MM.1S (cell line): ENCODE results near the gene SLC13A2.

ENCODE experiments used
- DNase-seq: peaks from one replicate; pipeline ENCODE4 v3.0.0-alpha.2; 2015
- H2AFZ ChIP-seq: fragments of 300-600 bp; sonication (generic); 2 replicates; pipeline ENCODE4 v1.6.0; 2016; ENCODE audit warnings: antibody characterized with exemption, low read length
- H3F3A ChIP-seq: fragments of 300-600 bp; sonication (generic); 2 replicates; pipeline ENCODE4 v1.6.1; 2016; ENCODE audit warnings: mild to moderate bottlenecking, antibody characterized with exemption, low read length, moderate library complexity, mixed read lengths; ENCODE audit not compliant: insufficient read depth
- H3K27ac ChIP-seq: fragments of 300-600 bp; sonication (generic); 2 replicates; pipeline ENCODE4 v1.5.1; 2016; ENCODE audit warnings: mild to moderate bottlenecking, low read length
- H3K27me3 ChIP-seq: fragments of 300-600 bp; sonication (generic); replicated peaks from 2 replicates; pipeline ENCODE4 v1.6.0; 2016; ENCODE audit warnings: low read length; ENCODE audit not compliant: insufficient read depth
- H3K36me3 ChIP-seq: fragments of 300-600 bp; sonication (generic); replicated peaks from 2 replicates; pipeline ENCODE4 v1.6.1; 2016; ENCODE audit warnings: mild to moderate bottlenecking, low read length, mixed read lengths; ENCODE audit not compliant: insufficient read depth
- H3K4me1 ChIP-seq: fragments of 300-600 bp; sonication (generic); 2 replicates; pipeline ENCODE4 v1.6.1; 2016; ENCODE audit warnings: low read length, mixed read lengths
- H3K4me2 ChIP-seq: fragments of 300-600 bp; sonication (generic); 2 replicates; pipeline ENCODE4 v1.6.0; 2016; ENCODE audit warnings: low read depth, low read length
- H3K4me3 ChIP-seq: fragments of 300-600 bp; sonication (generic); 2 replicates; pipeline ENCODE4 v1.5.1; 2016; ENCODE audit warnings: low read length, mixed read lengths
- H3K79me2 ChIP-seq: fragments of 300-600 bp; sonication (generic); 2 replicates; pipeline ENCODE4 v1.6.1; 2016; ENCODE audit warnings: mixed run types, low read length, mixed read lengths
- H3K9ac ChIP-seq: fragments of 300-600 bp; sonication (generic); 2 replicates; pipeline ENCODE4 v1.6.1; 2016; ENCODE audit warnings: low read length, mixed read lengths
- H3K9me2 ChIP-seq: fragments of 300-600 bp; sonication (generic); replicated peaks from 2 replicates; pipeline ENCODE4 v1.6.1; 2016; ENCODE audit warnings: mild to moderate bottlenecking, low read length, mixed read lengths; ENCODE audit not compliant: insufficient read depth
- H3K9me3 ChIP-seq: fragments of 300-600 bp; sonication (generic); replicated peaks from 2 replicates; pipeline ENCODE4 v1.6.1; 2016; ENCODE audit warnings: mild to moderate bottlenecking, low read length, mixed read lengths; ENCODE audit not compliant: insufficient read depth
- H4K20me1 ChIP-seq: fragments of 300-600 bp; sonication (generic); 2 replicates; pipeline ENCODE4 v1.6.1; 2016; ENCODE audit warnings: mild to moderate bottlenecking, low read length, moderate library complexity, mixed read lengths; ENCODE audit not compliant: insufficient read depth
- CTCF ChIP-seq: fragments of 300-600 bp; sonication (generic); IDR thresholded peaks from 2 replicates; pipeline ENCODE4 v1.5.1; 2016; ENCODE audit warnings: antibody characterized with exemption, low read length, mixed read lengths
- EZH2 ChIP-seq: fragments of 300-600 bp; sonication (generic); optimal IDR thresholded peaks from 2 replicates; pipeline ENCODE3; 2017; ENCODE audit warnings: low read depth, mild to moderate bottlenecking, antibody characterized with exemption, low read length, mixed read lengths
- EZH2phosphoT487 ChIP-seq: fragments of 300-600 bp; sonication (generic); IDR thresholded peaks from 2 replicates; pipeline ENCODE4 v1.6.1; 2018; ENCODE audit warnings: antibody characterized with exemption, low read length

SLC13A2 gene

GRCh38 chr17:28503420-28503819 is 30.0 kb downstream of the SLC13A2 start:
- H3K9me2 ChIP-seq = no peaks in the 10 kb centered on the region
- peaks cover 90% of the 10 kb centered on the region for H3K27me3 ChIP-seq
- no peaks in the 10 kb centered on the region for H3K36me3 ChIP-seq
- no peaks in the 10 kb centered on the region for H3F3A ChIP-seq
- no peak overlapping the region for H3K4me2 ChIP-seq
- no peak for DNase-seq
- H3K9ac ChIP-seq = no peak overlapping the region
- no peak for TF ChIP-seq EZH2
- TF ChIP-seq CTCF = no peak
- TF ChIP-seq EZH2phosphoT487 = no peak
- no peaks in the 10 kb centered on the region for H3K9me3 ChIP-seq
- H4K20me1 ChIP-seq = no peaks in the 10 kb centered on the region
- no peaks in the 10 kb centered on the region for H3K4me1 ChIP-seq
- H2AFZ ChIP-seq = no peak overlapping the region
- no peaks in the 10 kb centered on the region for H3K79me2 ChIP-seq
- H3K4me3 ChIP-seq = no peak overlapping the region
- H3K27ac ChIP-seq = no peak overlapping the region

- H3K79me2 ChIP-seq = no peaks in the 10 kb centered on the region
- H3K9me3 ChIP-seq = no peaks in the 10 kb centered on the region
- H3K4me1 ChIP-seq = no peaks in the 10 kb centered on the region
- no peak for DNase-seq
- H3K9me2 ChIP-seq = no peaks in the 10 kb centered on the region
- H2AFZ ChIP-seq = no peak within 1 kb of the TSS
- TF ChIP-seq CTCF = no peak
- no peak for TF ChIP-seq EZH2phosphoT487
- no peak for TF ChIP-seq EZH2
- H3F3A ChIP-seq = no peaks in the 10 kb centered on the region
- no peak within 1 kb of the TSS for H3K9ac ChIP-seq
- no peak within 1 kb of the TSS for H3K27ac ChIP-seq
- H3K4me2 ChIP-seq = no peak within 1 kb of the TSS
- peaks cover 94% of the 10 kb centered on the region for H3K27me3 ChIP-seq
- H3K36me3 ChIP-seq = no peaks in the 10 kb centered on the region
- no peak within 1 kb of the TSS for H3K4me3 ChIP-seq
- H4K20me1 ChIP-seq = no peaks in the 10 kb centered on the region
Observed at GRCh38 chr17:28505986-28506665, 32.7 kb downstream of the SLC13A2 start, which contains the start of gene FOXN1. TSS of gene FOXN1 (plus strand) at chr17:28506348. CDS start at chr17:28523970, 17,622 bp downstream.

GRCh38 chr17:28506763-28507487 is 33.5 kb downstream of the SLC13A2 start:
- H3K9me2 ChIP-seq = no peaks in the 10 kb centered on the region
- H3K79me2 ChIP-seq = no peaks in the 10 kb centered on the region
- H3K9me3 ChIP-seq = no peaks in the 10 kb centered on the region
- H3K27me3 ChIP-seq = peaks cover 96% of the 10 kb centered on the region
- no peak overlapping the region for H3K9ac ChIP-seq
- TF ChIP-seq EZH2phosphoT487 (no peak), EZH2 (no peak), CTCF (no peak)
- no peak overlapping the region for H3K27ac ChIP-seq
- H4K20me1 ChIP-seq = no peaks in the 10 kb centered on the region
- no peak overlapping the region for H3K4me2 ChIP-seq
- no peak overlapping the region for H2AFZ ChIP-seq
- H3K4me3 ChIP-seq = no peak overlapping the region
- H3K36me3 ChIP-seq = no peaks in the 10 kb centered on the region
- H3F3A ChIP-seq = no peaks in the 10 kb centered on the region
- DNase-seq = no peak
- H3K4me1 ChIP-seq = no peaks in the 10 kb centered on the region
